Vagina (tissue), 2 donors: ENCODE data around the gene BSPRY.

ENCODE experiments used
- POLR2A ChIP-seq, 2 donors: fragments of 450-650 bp; IDR thresholded peaks; one replicate each; pipeline ENCODE4 v1.6.1; 2017; ENCODE audit warnings: antibody characterized with exemption in 2 of 2, mild to moderate bottlenecking in 2 of 2, moderate library complexity in 2 of 2
- POLR2AphosphoS5 ChIP-seq, 2 donors: sonication (generic); formaldehyde crosslinking; IDR thresholded peaks; one replicate each; pipeline ENCODE4 v1.9.0; 2017; ENCODE audit warnings: antibody characterized with exemption in 2 of 2, mild to moderate bottlenecking in 2 of 2, low read depth in 1 of 2; ENCODE audit not compliant: insufficient read depth in 1 of 2

- TF ChIP-seq POLR2AphosphoS5 (IDR thresholded peaks at IDR 0.05; ENCODE audit: insufficient read depth in 1 of 2, low read depth in 1 of 2) (no peak), POLR2A (IDR thresholded peaks at IDR 0.05) (no peak)
These were observed 21.1 kb upstream of the BSPRY start for GRCh38 chr9:113328045-113328782.
